CD4-positive, alpha-beta memory T cell (primary cell): ENCODE data around the gene WSCD2. TPM values are rescaled to one million over a fixed set of nuclear protein-coding genes. Genes with fewer than 3 reads are reported as not detected.

Experiments used
- CTCF ChIA-PET: fragments of 350-600 bp; sonication (Branson Sonifier 250); formaldehyde crosslinking; loops from one replicate; lab custom pipeline; 2021; ENCODE audit warnings: inconsistent platforms; ENCODE audit not compliant: partially characterized antibody; lab: Charles Lee
- POLR2A ChIA-PET: fragments of 350-600 bp; sonication (Branson Sonifier 250); formaldehyde crosslinking; loops from one replicate; lab custom pipeline; 2021; ENCODE audit not compliant: partially characterized antibody; lab: Charles Lee
- DNase-seq, 5 donors: peaks; one replicate each; pipeline versions ENCODE4 v3.0.0 to v3.0.0-alpha.2; 2020 to 2022; ENCODE audit warnings: mixed read lengths in 1 of 5
- H3K27ac ChIP-seq: one replicate; pipeline ENCODE4 v1.7.0; 2013; ENCODE audit warnings: low read depth, low read length
- H3K27me3 ChIP-seq: 2 replicates; pipeline ENCODE4 v1.7.0; 2013; ENCODE audit warnings: mild to moderate bottlenecking, low read length, moderate library complexity; ENCODE audit not compliant: insufficient read depth
- H3K36me3 ChIP-seq: 2 replicates; pipeline ENCODE4 v1.7.0; 2013; ENCODE audit warnings: mild to moderate bottlenecking, low read length, moderate library complexity; ENCODE audit not compliant: insufficient read depth
- H3K4me1 ChIP-seq: 2 replicates; pipeline ENCODE4 v1.7.0; 2013; ENCODE audit warnings: mild to moderate bottlenecking, low read length, moderate library complexity; ENCODE audit not compliant: insufficient read depth
- H3K4me3 ChIP-seq, 2 donors: one replicate each; pipeline ENCODE4 v1.7.0; 2013; ENCODE audit warnings: low read length in 2 of 2, mild to moderate bottlenecking in 1 of 2
- H3K9me3 ChIP-seq, 2 donors: one replicate each; pipeline ENCODE4 v1.7.0; 2013; ENCODE audit warnings: low read length in 2 of 2, control low read depth in 1 of 2; ENCODE audit not compliant: control insufficient read depth in 1 of 2
- H3K27ac Mint-ChIP-seq, 7 donors: one replicate each; pipeline ENCODE4 v1.8.0; 2020 to 2021; ENCODE audit warnings: mixed read lengths in 7 of 7, mild to moderate bottlenecking in 6 of 7, inconsistent platforms in 3 of 7, moderate library complexity in 3 of 7
- H3K27me3 Mint-ChIP-seq, 2 donors: one replicate each; pipeline ENCODE4 v1.8.0; 2020 to 2021; ENCODE audit warnings: mixed read lengths in 2 of 2
- H3K36me3 Mint-ChIP-seq, 2 donors: one replicate each; pipeline ENCODE4 v1.8.0; 2020 to 2021; ENCODE audit warnings: mixed read lengths in 2 of 2, inconsistent platforms in 1 of 2, mild to moderate bottlenecking in 1 of 2
- H3K4me1 Mint-ChIP-seq, 4 donors: one replicate each; pipeline ENCODE4 v1.8.0; 2020 to 2021; ENCODE audit warnings: mixed read lengths in 4 of 4, mild to moderate bottlenecking in 1 of 4
- H3K4me3 Mint-ChIP-seq, 8 donors: one replicate each; pipeline ENCODE4 v1.8.0; 2020 to 2021; ENCODE audit warnings: mixed read lengths in 8 of 8, mild to moderate bottlenecking in 7 of 8, moderate library complexity in 6 of 8, inconsistent platforms in 3 of 8
- H3K9me3 Mint-ChIP-seq, 8 donors: one replicate each; pipeline ENCODE4 v1.8.0; 2020 to 2021; ENCODE audit warnings: mixed read lengths in 8 of 8, mild to moderate bottlenecking in 5 of 8, inconsistent platforms in 3 of 8, moderate library complexity in 1 of 8
- intact Hi-C: fragments of 100-400 bp; cut with micrococcal nuclease; formaldehyde crosslinking; loops from one replicate; pipeline ENCODE4 v1.15.1; 2023
- polyA plus RNA-seq, 2 donors: library from polyadenylated mRNA; unstranded; fragments of 300-500 nt; fragmentation: Illumina TruSeq; gene quantifications; one replicate each; pipeline ENCODE4 v1.2.3, GENCODE V29; 2021
- total RNA-seq, 2 experiments: library from RNA; stranded (reverse); gene quantifications; one replicate each; pipeline ENCODE4 v1.2.3, GENCODE V29; 2021

Gene WSCD2
- total and polyA plus RNA-seq, 4 experiments from 2014 or later, result not detected

GRCh38 chr12:108107293-108107692 lies 21.8 kb upstream of the WSCD2 start:
- no peak for DNase-seq
- H3K9me3 Mint-ChIP-seq, result no peaks in the 10 kb centered on the region
- no peaks in the 10 kb centered on the region for H3K4me1 ChIP-seq
- no peak overlapping the region for H3K27ac ChIP-seq
- ChIA-PET CTCF (no interaction called here), POLR2A (no interaction called here)
- no peaks in the 10 kb centered on the region for H3K4me1 Mint-ChIP-seq
- no peak overlapping the region for H3K4me3 Mint-ChIP-seq
- no peak overlapping the region for H3K27ac Mint-ChIP-seq
- no peaks in the 10 kb centered on the region for H3K36me3 ChIP-seq
- H3K4me3 ChIP-seq, result no peak overlapping the region
- H3K27me3 ChIP-seq, result no peaks in the 10 kb centered on the region
- intact Hi-C loops, result no loop called here
- no peaks in the 10 kb centered on the region for H3K36me3 Mint-ChIP-seq
- H3K27me3 Mint-ChIP-seq, result peaks cover 6 to 8% of the 10 kb centered on the region in 2 donors
- no peaks in the 10 kb centered on the region for H3K9me3 ChIP-seq

DNA sequence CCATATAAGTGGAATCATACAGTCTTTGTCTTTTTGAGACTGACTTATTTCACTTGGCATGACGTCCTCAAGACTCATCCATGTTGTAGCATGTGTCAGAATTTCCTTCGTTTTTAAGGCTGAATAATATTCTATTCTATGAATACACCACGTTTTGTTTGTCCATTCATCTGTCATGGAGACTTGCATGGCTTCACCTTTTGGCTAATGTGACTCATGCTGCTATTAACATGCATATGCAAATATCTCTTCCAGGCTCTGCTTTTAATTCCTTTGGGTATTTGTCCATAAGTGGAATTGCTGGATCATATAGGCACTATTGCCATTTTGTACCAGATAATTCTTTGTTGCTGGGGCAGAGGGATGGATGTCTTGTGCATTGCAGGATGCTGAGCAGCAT lies 19.6 kb upstream of the WSCD2 start:
- ChIA-PET CTCF (no interaction called here), POLR2A (no interaction called here)
- Histone ChIP-seq H3K36me3 (no peaks in the 10 kb centered on the region), H3K4me1 (no peaks in the 10 kb centered on the region), H3K4me3 (no peak overlapping the region), H3K9me3 (no peaks in the 10 kb centered on the region), H3K27ac (no peak overlapping the region), H3K27me3 (no peaks in the 10 kb centered on the region)
- H3K27me3 Mint-ChIP-seq, result peaks cover 7 to 8% of the 10 kb centered on the region in 2 donors
- no peaks in the 10 kb centered on the region for H3K9me3 Mint-ChIP-seq
- DNase-seq, result no peak
- no peaks in the 10 kb centered on the region for H3K4me1 Mint-ChIP-seq
- intact Hi-C loops, result no loop called here
- no peaks in the 10 kb centered on the region for H3K36me3 Mint-ChIP-seq
- no peak overlapping the region for H3K4me3 Mint-ChIP-seq
- H3K27ac Mint-ChIP-seq, result no peak overlapping the region

GRCh38 chr12:108109954-108110353 lies 19.1 kb upstream of the WSCD2 start:
- Histone ChIP-seq H3K27me3 (no peaks in the 10 kb centered on the region), H3K9me3 (no peaks in the 10 kb centered on the region), H3K27ac (no peak overlapping the region), H3K4me3 (no peak overlapping the region), H3K36me3 (no peaks in the 10 kb centered on the region), H3K4me1 (no peaks in the 10 kb centered on the region)
- H3K27ac Mint-ChIP-seq, result no peak overlapping the region
- CTCF ChIA-PET, result no interaction called here
- intact Hi-C loops, result no loop called here
- no peaks in the 10 kb centered on the region for H3K4me1 Mint-ChIP-seq
- no peak overlapping the region for H3K4me3 Mint-ChIP-seq
- no peak for DNase-seq
- POLR2A ChIA-PET, result no interaction called here
- H3K27me3 Mint-ChIP-seq, result peaks cover 7 to 12% of the 10 kb centered on the region in 2 donors
- no peaks in the 10 kb centered on the region for H3K36me3 Mint-ChIP-seq
- no peaks in the 10 kb centered on the region for H3K9me3 Mint-ChIP-seq

GRCh38 chr12:108110844-108111243 lies 18.2 kb upstream of the WSCD2 start:
- H3K4me3 ChIP-seq, result no peak overlapping the region
- intact Hi-C loops, result no loop called here
- H3K4me1 Mint-ChIP-seq, result no peaks in the 10 kb centered on the region
- ChIA-PET POLR2A (no interaction called here), CTCF (no interaction called here)
- H3K27ac ChIP-seq, result no peak overlapping the region
- no peaks in the 10 kb centered on the region for H3K36me3 ChIP-seq
- H3K9me3 ChIP-seq, result no peaks in the 10 kb centered on the region
- H3K27ac Mint-ChIP-seq, result no peak overlapping the region
- H3K36me3 Mint-ChIP-seq, result no peaks in the 10 kb centered on the region
- no peaks in the 10 kb centered on the region for H3K27me3 ChIP-seq
- no peak for DNase-seq
- no peaks in the 10 kb centered on the region for H3K4me1 ChIP-seq
- H3K27me3 Mint-ChIP-seq, result peaks cover 7 to 12% of the 10 kb centered on the region in 2 donors
- no peaks in the 10 kb centered on the region for H3K9me3 Mint-ChIP-seq
- H3K4me3 Mint-ChIP-seq, result no peak overlapping the region

GRCh38 chr12:108112832-108113556 lies 16.1 kb upstream of the WSCD2 start:
- Histone ChIP-seq H3K27ac (no peak overlapping the region), H3K27me3 (no peaks in the 10 kb centered on the region), H3K36me3 (no peaks in the 10 kb centered on the region), H3K4me1 (no peaks in the 10 kb centered on the region), H3K9me3 (no peaks in the 10 kb centered on the region), H3K4me3 (no peak overlapping the region)
- no peak overlapping the region for H3K27ac Mint-ChIP-seq
- POLR2A ChIA-PET, result no interaction called here
- no peak overlapping the region for H3K4me3 Mint-ChIP-seq
- H3K36me3 Mint-ChIP-seq, result no peaks in the 10 kb centered on the region
- H3K27me3 Mint-ChIP-seq, result peaks cover 8 to 15% of the 10 kb centered on the region in 2 donors
- intact Hi-C loops, result no loop called here
- DNase-seq, result no peak
- CTCF ChIA-PET, result no interaction called here
- no peaks in the 10 kb centered on the region for H3K9me3 Mint-ChIP-seq
- no peaks in the 10 kb centered on the region for H3K4me1 Mint-ChIP-seq

DNA sequence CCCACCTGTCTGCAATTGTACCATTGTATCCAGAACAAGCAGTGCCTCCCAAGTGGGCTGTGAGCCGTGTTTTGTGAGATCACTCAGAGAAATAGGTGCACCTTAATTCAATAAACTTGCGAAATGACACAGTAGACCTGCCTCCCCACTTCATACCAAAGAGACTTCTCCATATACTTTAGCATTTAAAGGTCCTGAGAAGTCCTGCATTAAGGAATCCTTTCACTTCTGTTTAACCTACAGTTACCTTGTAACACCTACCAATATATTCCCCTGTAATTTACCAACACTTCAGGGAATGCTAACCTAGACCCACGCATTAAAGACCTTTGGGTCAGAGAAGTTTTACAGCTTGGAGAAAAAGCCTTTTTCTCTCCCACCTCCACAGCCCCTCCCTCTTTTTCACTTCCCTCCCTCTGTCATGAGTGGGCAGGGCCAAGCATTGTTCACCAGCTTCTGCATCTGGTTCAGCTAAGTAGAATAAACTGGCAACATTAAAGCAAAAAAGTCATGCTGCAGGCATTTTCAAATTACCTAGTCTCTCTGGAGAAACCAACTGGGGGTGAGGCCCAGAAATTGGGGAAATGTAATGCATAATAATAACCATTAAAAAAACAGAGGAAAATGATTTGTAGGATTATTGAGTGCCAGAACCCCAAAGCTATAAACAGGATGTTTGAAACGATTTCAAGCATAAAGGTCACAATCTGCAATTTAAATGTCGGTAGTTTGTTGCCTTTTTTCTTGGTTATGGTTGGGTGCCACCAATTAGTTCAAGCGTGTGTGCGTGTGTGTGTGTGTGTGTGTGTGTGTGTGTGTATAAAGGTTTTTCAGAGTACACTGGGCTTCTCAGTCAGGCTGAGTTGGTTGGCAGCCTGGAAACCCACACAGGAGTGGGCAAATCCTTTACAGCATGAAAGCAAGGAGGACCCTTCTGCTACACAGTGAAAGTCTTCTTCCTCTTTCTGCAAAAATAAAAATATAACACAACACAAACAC lies 13.7 kb upstream of the WSCD2 start:
- no peak for DNase-seq
- H3K4me3 ChIP-seq, result no peak overlapping the region
- POLR2A ChIA-PET, result no interaction called here
- no peak overlapping the region for H3K4me3 Mint-ChIP-seq
- H3K27me3 Mint-ChIP-seq, result peaks cover 12 to 15% of the 10 kb centered on the region in 2 donors
- H3K4me1 Mint-ChIP-seq, result peaks cover 0 to 2% (median under 1%) of the 10 kb centered on the region in 4 donors
- no peaks in the 10 kb centered on the region for H3K36me3 Mint-ChIP-seq
- no peaks in the 10 kb centered on the region for H3K36me3 ChIP-seq
- no peaks in the 10 kb centered on the region for H3K27me3 ChIP-seq
- no peaks in the 10 kb centered on the region for H3K4me1 ChIP-seq
- CTCF ChIA-PET, result no interaction called here
- H3K27ac ChIP-seq, result no peak overlapping the region
- intact Hi-C loops, result no loop called here
- no peaks in the 10 kb centered on the region for H3K9me3 ChIP-seq
- H3K27ac Mint-ChIP-seq, result peak overlapping the region in 1 of 7 donors; percentile 58
- H3K9me3 Mint-ChIP-seq, result peaks cover 0 to 2% (median under 1%) of the 10 kb centered on the region in 8 donors

- no peak for DNase-seq
- ChIA-PET CTCF (no interaction called here), POLR2A (no interaction called here)
- Histone ChIP-seq H3K4me3 (no peak overlapping the region), H3K36me3 (no peaks in the 10 kb centered on the region), H3K4me1 (no peaks in the 10 kb centered on the region), H3K27ac (no peak overlapping the region), H3K27me3 (no peaks in the 10 kb centered on the region), H3K9me3 (no peaks in the 10 kb centered on the region)
- Mint-ChIP-seq H3K27ac (no peak overlapping the region), H3K4me3 (no peak overlapping the region), H3K36me3 (no peaks in the 10 kb centered on the region), H3K27me3 (peaks cover 13 to 15% of the 10 kb centered on the region in 2 donors), H3K9me3 (peaks cover 0 to 5% (median 1%) of the 10 kb centered on the region in 8 donors), H3K4me1 (peaks cover 0 to 2% (median under 1%) of the 10 kb centered on the region in 4 donors)
- intact Hi-C loops, result no loop called here
These were observed 12.8 kb upstream of the WSCD2 start for GRCh38 chr12:108116254-108116653.
